Smooth muscle cell (in vitro differentiated cells): ENCODE data around the gene SGIP1. TPM values are rescaled to one million over a fixed set of nuclear protein-coding genes. Genes with fewer than 3 reads are reported as not detected.
"Not testable (repeated sequence)": the region's sequence is repeated elsewhere in the genome, so short reads cannot be mapped to it uniquely, and the experiment has no call there.

Experiments
- DNase-seq: peaks from one replicate; lab custom pipeline; 2025; ENCODE audit not compliant: unreplicated experiment; lab: John Stamatoyannopoulos, UW
- H2AFZ ChIP-seq: fragments of 200-600 bp; sonication (generic); 2 replicates; pipeline ENCODE4 v1.6.0; 2016; ENCODE audit warnings: antibody characterized with exemption, low read depth, mild to moderate bottlenecking
- H3F3A ChIP-seq: fragments of 200-600 bp; sonication (generic); 2 replicates; pipeline ENCODE4 v1.6.0; 2017; ENCODE audit warnings: antibody characterized with exemption, low read depth
- H3K27ac ChIP-seq: fragments of 200-600 bp; sonication (generic); 2 replicates; pipeline ENCODE4 v1.5.1; 2016; ENCODE audit warnings: low read depth, mild to moderate bottlenecking
- H3K27me3 ChIP-seq: fragments of 200-600 bp; sonication (generic); 2 replicates; pipeline ENCODE4 v1.6.1; 2016; ENCODE audit warnings: low read depth, mild to moderate bottlenecking
- H3K36me3 ChIP-seq: fragments of 200-600 bp; sonication (generic); 2 replicates; pipeline ENCODE4 v1.5.1; 2016; ENCODE audit warnings: low read depth
- H3K4me1 ChIP-seq: fragments of 200-600 bp; sonication (generic); 2 replicates; pipeline ENCODE4 v1.5.1; 2016; ENCODE audit warnings: low read depth
- H3K4me2 ChIP-seq: fragments of 200-600 bp; sonication (generic); 2 replicates; pipeline ENCODE4 v1.6.0; 2016; ENCODE audit warnings: mild to moderate bottlenecking
- H3K4me3 ChIP-seq: fragments of 200-600 bp; sonication (generic); 2 replicates; pipeline ENCODE4 v1.5.1; 2016; ENCODE audit warnings: mild to moderate bottlenecking
- H3K79me2 ChIP-seq: fragments of 200-600 bp; sonication (generic); 2 replicates; pipeline ENCODE4 v1.6.0; 2016; ENCODE audit warnings: low read depth, mild to moderate bottlenecking
- H3K9ac ChIP-seq: fragments of 200-600 bp; sonication (generic); 2 replicates; pipeline ENCODE4 v1.6.0; 2016; ENCODE audit warnings: low read depth
- H3K9me3 ChIP-seq: fragments of 200-600 bp; sonication (generic); replicated peaks from 2 replicates; pipeline ENCODE4 v1.5.1; 2016; ENCODE audit warnings: low read depth
- H4K20me1 ChIP-seq: fragments of 200-600 bp; sonication (generic); 2 replicates; pipeline ENCODE4 v1.6.0; 2016; ENCODE audit warnings: low read depth
- CTCF ChIP-seq: fragments of 200-600 bp; sonication (generic); IDR thresholded peaks from 2 replicates; pipeline ENCODE4 v1.5.1; 2017; ENCODE audit warnings: borderline replicate concordance, mild to moderate bottlenecking, antibody characterized with exemption; ENCODE audit not compliant: insufficient read depth, poor library complexity, severe bottlenecking
- WGBS: methylation state at CpG from one replicate; pipeline ENCODE4 v1.1.7; 2016; ENCODE audit warnings: low lambda C conversion rate; 5-methylcytosine and 5-hydroxymethylcytosine counted together
- polyA plus RNA-seq: library from polyadenylated mRNA; unstranded; fragments of >200 nt; fragmentation: Nextera tagmentation; extraction: Ambion mirVana; gene quantifications from 2 replicates; pipeline ENCODE4 v1.2.1, GENCODE V29; 2016
- total RNA-seq: library from RNA; depleted of rRNA; stranded (reverse); fragments of >200 nt; gene quantifications from 2 replicates; pipeline ENCODE4 v1.2.3, GENCODE V29; 2014

SGIP1 gene
- total and polyA plus RNA-seq, 2 experiments from 2014 or later: 0.89 to 3.5 TPM

DNA sequence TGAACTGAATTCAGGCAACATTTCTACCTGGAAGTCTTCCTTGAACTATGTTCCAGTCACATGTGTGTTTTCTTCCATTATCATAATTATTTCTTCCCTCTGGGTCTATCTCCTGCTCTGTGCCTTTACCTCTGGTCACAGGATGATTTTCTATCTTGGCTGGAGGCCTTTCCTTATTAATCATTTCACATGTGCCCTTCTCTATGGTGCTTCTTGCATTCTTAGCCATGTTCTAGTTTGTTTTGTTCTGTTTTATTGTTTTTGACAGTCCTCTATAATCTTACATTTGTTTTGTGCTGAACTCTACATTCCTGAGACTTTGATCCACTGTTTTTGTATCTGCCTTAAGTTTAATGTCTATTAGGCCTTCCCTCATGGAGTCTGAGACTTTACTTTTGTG lies 51.0 kb downstream of the SGIP1 start:
- H3K4me1 ChIP-seq: no peaks in the 10 kb centered on the region
- DNase-seq: no peak
- H3K4me3 ChIP-seq: no peak overlapping the region
- no peaks in the 10 kb centered on the region for H3F3A ChIP-seq
- H3K4me2 ChIP-seq: no peak overlapping the region
- no peaks in the 10 kb centered on the region for H3K79me2 ChIP-seq
- no peaks in the 10 kb centered on the region for H3K9me3 ChIP-seq
- TF ChIP-seq CTCF: no peak
- H4K20me1 ChIP-seq: no peaks in the 10 kb centered on the region
- no peak overlapping the region for H3K9ac ChIP-seq
- H2AFZ ChIP-seq: no peak overlapping the region
- H3K27ac ChIP-seq: no peak overlapping the region
- no peaks in the 10 kb centered on the region for H3K27me3 ChIP-seq
- H3K36me3 ChIP-seq: no peaks in the 10 kb centered on the region

- Histone ChIP-seq H3K4me3 (no peak overlapping the region), H3K27ac (no peak overlapping the region), H3K4me1 (no peaks in the 10 kb centered on the region)
Observed at GRCh38 chr1:66589326-66589725, 55.4 kb downstream of the SGIP1 start.

GRCh38 chr1:66592106-66592507 lies 58.2 kb downstream of the SGIP1 start:
- H3K27me3 ChIP-seq, H3K9ac ChIP-seq, H3K27ac ChIP-seq, H3K9me3 ChIP-seq, DNase-seq, H2AFZ ChIP-seq, H3K79me2 ChIP-seq, H3K4me1 ChIP-seq, H3K36me3 ChIP-seq, H4K20me1 ChIP-seq, H3F3A ChIP-seq, H3K4me3 ChIP-seq: not testable (repeated sequence)
- H3K4me2 ChIP-seq: peak overlapping the region; percentile 51
- 35% methylated on average over 5 of the region's 5 CpGs for WGBS

More at GRCh38 chr1:66589326-66589725, 55.4 kb downstream of the SGIP1 start:
- Histone ChIP-seq H3K9ac (no peak overlapping the region), H3K27me3 (no peaks in the 10 kb centered on the region), H3F3A (no peaks in the 10 kb centered on the region), H2AFZ (no peak overlapping the region), H4K20me1 (no peaks in the 10 kb centered on the region), H3K9me3 (no peaks in the 10 kb centered on the region), H3K36me3 (no peaks in the 10 kb centered on the region), H3K4me2 (no peak overlapping the region), H3K79me2 (no peaks in the 10 kb centered on the region)
- no peak for TF ChIP-seq CTCF
- DNase-seq: no peak

- Histone ChIP-seq H3K79me2 (no peaks in the 10 kb centered on the region), H4K20me1 (no peaks in the 10 kb centered on the region), H3K4me3 (no peak overlapping the region), H3K27me3 (no peaks in the 10 kb centered on the region), H3K9me3 (no peaks in the 10 kb centered on the region), H3F3A (no peaks in the 10 kb centered on the region), H3K9ac (no peak overlapping the region), H3K4me2 (no peak overlapping the region), H3K4me1 (peaks cover 8% of the 10 kb centered on the region), H3K27ac (no peak overlapping the region), H3K36me3 (no peaks in the 10 kb centered on the region), H2AFZ (no peak overlapping the region)
- no peak for DNase-seq
- WGBS: 82% methylated on average over 2 of the region's 2 CpGs
- no peak for TF ChIP-seq CTCF
Observed at GRCh38 chr1:66596191-66596590, 62.2 kb downstream of the SGIP1 start.
